ENCODE measurements around the gene APOL2.
"Not testable (repeated sequence)": the region's sequence is repeated elsewhere in the genome, so short reads cannot be mapped to it uniquely, and the experiment has no call there.

Gene APOL2

DNA sequence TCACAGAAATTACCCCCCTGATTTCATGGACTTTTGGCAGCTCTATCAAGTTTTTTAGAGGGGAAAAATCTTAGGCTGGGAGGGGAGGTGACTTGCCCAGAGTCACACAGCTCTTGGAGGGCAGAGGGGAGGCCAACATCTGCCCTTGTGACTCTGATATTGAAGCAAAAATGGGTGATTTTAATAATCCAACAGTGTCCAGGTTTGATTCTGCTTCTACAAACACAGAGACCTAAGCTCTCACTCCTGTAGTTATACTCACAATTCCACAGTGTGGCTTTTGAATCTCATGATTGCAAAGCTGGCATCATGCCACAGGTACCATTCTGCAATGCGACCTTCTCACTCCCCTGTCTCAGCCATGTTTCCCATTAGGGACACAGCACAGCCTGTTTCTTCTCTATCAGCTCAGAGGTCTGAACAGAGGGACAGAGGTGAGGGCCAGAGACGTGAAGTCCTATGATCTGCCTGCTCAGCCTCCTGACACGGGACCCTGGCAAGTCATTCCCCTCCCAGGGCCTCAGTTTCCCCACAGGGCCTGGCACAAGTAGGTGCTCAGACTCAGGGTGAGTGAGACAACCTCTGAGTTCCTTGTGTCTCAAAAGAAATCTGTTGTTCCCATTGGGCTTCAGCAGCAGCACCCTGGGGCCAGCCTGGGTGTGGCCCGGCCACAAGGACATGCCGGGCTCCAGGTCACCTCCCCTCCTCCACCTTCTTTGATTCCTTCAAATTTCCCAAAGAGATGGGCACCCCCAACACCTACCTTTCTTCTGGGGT is 766 bp downstream of the APOL2 start:
- no peak for DNase-seq

DNA sequence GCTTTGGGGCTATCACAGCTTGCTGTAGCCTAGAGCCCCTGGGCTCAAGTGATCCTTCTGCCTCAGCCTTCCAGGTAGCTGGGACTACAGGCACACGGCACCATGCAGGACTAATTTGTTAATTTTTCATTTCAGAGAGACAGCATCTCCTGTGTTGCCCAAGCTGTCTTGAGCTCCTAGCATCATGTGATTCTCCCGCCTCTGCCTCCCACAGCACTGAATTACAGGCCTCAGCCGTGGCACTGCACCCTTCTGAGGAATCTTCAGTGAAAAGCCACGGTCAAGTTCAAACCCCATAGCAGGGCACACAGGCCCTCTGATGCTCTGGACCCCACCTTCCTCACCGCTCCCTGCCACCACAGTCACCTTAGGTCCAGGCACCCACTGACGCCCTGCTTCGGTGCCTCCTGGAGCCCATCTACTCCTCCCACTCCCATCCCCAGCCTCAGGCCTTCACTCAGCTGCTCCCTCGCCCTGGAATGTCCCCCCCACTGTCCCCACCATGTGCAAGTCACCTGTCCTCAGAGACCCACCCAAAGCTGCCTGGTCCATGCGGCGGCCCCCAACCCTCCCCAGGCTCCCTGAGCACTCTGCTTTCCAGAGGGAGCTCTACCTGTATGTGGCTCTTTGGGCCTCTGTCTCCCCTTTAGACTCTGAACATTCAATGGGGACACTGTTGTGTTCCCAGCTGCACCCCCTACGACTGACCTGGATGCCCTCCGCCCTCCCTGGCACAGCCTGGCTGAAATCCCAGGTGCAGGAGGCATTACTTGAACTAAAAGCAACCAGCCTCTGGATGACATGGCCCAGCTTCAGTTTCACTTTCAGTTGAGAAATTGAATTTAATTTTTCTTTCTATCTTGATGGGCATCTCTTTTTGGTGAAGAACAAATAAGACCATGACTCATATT is 1.6 kb downstream of the APOL2 start:
- DNase-seq: no peak

DNA sequence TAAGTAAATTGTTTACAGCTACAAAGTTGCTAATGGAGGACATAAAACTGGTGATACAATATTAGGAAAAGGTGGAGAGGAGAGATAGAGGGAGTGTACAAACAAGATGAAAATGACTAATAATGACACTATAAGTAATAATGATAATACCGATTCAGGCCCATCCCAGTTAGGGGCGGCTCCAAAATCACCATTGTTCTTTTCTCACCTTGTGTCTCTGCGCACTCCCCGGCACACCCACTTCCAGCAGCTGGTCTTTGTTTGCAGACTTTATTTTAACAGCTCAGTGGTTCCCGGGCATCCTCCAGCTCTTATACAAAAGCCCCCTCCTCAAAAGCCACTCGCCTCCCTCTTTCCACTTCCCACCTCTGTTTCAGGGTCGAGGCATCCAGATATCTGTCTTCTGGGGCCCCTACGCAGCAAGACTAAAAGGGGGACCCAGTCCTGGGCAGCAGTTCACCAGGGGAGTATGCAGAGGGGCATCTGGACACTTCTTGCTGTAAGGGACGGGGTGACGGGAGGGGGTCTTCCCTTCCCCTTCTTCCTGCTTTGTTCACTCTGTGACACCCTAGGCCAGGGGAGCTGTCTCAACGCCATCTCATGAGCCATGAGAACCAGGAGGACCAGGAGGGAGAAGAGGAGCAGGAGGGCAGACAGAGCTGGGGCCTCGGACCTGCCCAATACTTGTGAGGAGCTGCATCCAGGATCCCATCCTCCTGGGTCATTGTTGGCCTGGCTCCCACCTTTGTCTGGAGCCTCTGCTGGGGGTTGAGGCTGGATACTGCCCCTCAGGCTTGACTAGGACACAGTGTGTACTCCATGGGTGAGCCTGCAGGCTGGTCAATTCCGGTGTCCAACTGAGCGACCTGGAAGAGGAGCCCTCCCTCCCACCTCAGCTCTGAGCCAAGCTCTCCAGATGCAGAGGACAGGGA is 2.7 kb downstream of the APOL2 start:
- DNase-seq: no peak

DNA sequence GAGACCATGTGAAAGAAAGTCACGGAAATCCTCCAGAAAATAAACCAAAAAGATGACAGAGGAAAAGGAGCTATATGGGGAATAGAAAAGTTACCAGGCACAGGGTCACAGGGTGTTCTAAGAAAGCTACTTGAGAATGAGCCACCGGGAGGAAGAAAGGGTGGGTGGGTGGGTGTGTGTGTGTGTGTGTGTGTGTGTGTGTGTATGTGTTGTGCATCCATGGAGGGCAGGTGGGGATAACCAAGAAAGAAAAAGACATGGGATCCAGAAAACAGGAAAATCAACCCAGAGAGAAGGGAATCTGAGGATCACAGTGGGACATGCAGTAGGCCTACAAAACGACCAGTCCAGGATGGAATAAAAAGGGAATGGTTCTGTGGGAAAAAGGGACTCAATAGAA is 3.7 kb downstream of the APOL2 start:
- no peak for DNase-seq

DNA sequence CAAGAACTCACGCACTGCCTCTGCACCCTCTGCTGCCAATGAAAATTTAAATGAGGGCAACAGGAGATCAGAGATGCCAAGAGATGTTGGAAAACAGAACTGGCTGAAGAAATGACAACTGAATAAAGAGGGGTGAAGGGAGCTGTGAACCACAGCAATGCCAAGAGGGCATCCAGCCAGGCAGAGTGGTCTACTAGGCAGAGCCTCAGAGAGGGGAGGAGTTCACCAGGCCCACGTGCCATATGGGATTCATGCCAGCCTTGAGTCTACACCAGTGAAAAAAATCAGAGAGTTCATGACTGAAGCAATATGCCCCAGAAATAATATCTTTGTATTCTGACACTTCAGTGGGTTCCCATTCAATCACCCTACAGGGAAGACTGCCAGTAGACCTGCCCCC is 4.4 kb downstream of the APOL2 start:
- DNase-seq: no peak

DNA sequence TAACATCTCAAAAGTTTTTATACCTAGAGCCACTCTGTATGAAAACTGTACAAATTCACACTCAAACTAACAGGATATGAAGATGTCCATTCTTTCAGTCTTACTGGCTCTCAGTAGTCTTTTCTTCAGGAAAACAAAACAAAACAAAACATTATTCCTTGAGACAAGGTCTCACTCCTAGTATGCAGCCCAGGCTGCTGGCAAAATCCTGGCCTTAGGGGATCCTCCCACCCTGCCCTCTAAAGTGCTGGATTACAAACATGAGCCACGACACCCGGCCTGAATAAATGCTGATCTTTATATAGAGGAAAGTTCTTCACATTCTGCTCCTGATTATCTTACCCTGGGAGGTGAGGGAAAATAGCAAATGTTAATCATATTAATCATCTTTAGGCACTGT is 5.1 kb downstream of the APOL2 start:
- no peak for DNase-seq

DNA sequence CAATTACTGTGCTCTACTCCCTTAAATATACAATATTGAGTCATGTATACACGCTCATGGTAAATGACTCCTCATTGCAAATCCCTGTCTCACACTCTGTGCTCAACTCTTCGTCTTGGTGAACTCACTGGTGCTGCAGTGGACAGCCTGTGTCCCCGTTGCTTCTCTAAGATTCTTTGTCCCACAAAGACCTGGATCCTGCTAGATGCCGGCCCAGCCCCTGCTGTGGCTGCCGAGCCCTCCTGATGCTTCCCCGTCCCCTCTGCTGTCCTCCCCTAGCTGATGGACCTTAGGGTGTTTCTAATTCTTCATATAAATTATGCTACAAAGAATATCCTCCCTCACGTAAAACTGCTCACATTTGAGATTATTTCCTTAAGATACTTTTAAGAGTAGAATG is 5.5 kb downstream of the APOL2 start:
- DNase-seq: no peak

DNA sequence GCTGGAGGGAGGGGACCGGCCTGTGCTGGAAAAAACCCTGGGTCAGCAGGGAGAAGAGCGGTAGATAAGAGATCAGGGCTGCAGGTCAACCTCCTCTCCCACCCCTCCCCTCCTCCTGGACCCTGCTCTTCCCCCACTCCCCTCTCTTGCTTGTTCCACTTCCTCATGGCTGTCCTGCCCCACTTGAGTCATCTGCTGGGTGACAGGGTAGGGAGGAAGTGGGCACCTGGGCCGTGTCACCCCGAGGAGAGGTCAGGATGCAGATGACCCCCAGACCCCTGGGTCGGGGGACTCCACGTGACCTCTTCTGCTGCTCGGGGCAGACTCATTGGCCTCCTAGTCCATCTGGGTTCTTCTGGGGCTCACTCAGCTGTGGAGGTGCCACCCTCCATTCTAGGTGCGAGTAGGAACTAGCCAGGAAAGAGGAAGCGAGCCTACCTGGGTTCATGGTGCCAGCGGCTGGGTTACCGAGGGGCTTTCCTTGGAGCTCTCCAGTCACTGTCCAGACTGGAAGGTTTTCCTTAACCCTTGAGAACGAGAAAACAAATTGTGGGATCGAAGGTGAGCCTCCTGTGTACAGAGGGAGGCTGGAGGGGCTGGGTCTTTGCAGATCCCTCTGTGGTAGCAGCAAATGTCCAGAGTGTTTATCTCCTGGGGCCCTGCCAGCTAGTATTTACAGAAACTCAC is 6.5 kb downstream of the APOL2 start:
- no peak for DNase-seq

DNA sequence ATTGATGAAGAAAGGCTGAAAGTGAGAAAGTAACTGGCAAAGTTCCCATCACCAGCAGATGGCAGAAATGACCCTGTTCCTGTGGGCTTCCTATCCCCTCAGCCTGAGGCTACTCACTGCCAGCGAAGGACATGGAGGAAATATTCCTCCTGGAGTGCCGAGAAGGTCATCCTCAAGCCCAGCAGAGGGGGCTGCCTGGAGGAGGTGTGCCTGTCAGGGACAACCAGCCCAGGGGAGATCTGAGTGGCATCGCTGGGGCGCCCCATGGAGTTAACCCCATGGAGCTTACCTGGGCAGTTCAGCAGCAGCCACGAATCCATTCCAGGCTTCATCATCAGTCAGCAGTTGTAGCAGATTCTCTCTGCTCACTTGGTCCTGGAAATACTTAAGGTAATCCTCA is 8.3 kb downstream of the APOL2 start:
- not testable (repeated sequence) for DNase-seq

DNA sequence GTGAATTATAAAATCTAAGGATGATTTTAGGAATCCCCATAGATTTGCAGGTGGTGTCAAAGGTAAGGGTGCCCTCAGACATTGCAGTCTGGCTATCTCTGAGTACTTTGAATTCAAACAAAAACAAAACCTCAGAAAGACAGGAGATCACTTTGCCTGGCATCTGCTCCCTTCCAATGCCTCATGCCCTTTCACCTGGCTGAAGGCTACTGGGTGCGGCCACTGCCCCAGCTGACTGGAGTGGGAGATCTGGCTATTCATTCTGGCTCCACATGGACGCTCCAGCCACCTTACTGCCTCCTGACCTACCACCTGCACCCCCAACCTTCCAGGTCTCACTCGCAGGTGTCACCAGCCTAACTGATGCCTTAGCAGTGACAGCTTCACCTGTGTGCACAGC is 9.7 kb downstream of the APOL2 start:
- DNase-seq: not testable (repeated sequence)

DNA sequence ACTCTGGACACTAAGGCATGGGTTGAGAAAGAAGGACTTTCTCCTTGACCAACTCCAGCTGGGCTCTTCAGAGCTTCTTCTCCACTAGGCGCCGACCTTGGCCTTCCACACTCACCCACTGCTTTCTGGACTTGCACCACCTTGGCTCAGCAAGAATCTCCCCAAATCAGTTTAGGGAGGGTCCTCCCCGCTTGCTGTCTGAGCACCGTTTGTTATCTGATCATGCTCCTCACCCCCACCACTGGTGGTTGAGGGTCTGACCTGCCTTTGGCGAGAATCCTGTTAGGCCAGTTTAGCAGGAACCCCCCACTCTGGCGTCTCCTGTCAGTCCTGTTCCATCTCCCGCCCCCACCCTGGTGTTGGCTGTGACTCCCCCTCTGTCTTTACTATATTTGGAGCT is 10.4 kb downstream of the APOL2 start:
- no peak for DNase-seq

DNA sequence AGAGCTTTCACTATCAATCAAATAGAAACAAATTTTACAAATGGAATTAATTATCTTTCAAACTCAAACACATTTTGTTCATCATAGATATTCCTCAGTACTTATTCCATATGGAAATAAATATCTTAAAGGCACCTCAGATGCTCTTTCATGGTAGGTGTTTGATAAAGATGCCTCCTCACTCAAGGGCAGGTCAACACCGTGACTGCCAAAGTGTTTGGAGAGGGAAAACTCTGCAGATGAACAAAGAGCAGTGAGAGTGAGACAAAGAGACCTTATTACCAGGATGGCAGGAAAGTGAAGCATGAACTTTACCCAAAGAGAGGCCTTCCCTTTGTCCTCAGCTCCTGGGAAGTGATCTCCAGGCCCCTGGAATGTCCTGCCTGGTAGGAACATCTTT is 11.0 kb downstream of the APOL2 start:
- DNase-seq: not testable (repeated sequence)

DNA sequence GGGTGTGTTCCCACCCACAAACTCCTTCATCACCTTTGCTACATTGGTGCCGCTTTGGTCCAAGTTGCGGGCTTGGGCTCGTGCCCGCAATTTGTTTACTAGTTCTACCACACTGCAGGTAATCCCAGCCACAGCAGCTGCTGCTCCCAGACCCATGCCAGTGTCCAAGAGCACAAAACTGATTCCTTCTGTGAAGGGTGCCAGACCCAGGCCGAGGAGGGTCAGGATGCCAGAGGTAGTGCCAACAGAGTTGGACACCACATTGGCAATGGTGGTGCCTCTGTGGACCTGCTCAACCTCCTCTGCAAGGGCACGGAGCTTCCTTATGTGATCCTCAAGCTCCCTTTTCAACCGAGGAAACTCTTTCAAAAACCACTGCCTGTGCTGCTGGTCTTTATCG is 11.5 kb downstream of the APOL2 start:
- DNase-seq: no peak

DNA sequence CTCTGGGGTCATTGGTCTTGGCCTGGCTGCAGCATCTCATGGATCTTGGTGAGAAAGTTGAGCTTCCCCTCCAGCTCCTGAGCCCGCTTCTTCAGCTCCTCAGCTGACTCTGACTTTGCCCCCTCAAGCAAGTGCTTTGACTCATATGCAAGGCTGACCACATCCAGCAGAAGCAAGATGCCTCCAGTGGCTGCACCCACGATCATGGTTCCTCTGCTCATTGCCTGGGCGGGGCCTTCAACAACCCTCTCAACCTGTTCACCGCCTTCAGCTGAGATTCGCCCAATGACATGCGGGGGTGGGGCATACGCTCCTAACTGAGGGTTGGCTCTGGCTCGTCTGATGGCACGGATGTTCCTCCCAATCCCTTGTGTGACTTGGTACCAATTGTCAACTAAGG is 11.9 kb downstream of the APOL2 start:
- DNase-seq: no peak

DNA sequence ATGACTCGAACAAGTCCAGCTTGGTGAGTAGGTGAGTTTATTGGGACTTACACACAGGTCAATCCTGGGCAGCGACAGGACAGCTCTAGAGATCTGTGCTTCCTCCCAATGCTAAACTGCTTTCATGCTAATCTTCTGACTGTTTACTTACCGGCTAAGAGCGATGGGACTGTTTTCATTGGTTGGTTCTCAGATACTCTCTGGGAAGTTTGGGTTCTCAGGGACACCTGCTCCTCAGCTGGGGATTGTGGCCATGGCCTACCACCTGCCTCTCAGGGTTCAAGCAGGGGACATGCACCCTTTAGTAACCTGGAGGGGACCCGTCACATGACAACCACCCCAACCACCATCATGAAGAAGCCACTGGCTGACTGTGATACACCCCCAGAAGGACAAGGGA is 13.1 kb downstream of the APOL2 start:
- DNase-seq: no peak

DNA sequence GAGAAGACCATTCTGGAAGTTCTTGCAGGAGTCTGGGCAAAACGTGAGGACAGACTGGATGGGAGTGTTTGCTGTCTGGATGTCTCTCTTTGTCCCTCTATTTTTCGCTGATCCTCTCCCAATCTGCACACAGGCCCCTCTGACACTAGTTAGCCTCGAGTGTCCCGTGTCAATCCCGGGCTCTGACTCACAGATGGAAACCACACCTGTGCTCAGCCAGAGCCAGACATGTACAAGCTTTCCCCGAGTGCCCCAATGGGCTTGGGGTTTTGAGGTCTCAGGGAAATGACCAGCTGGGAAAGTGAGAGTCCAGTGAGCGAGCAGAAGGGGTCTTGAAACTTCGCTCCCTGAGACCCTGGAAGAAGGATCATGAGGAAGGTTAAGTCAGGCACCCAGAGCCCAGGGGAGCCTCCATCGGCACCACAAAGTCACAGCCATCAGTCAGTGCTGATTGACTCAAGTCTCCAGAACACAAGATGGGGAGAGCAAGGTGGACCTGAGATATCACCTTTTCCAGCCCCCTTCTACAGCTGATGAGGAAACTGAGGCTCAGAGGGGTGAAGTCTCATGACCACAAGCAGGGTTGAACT is 13.9 kb downstream of the APOL2 start:
- no peak for DNase-seq

DNA sequence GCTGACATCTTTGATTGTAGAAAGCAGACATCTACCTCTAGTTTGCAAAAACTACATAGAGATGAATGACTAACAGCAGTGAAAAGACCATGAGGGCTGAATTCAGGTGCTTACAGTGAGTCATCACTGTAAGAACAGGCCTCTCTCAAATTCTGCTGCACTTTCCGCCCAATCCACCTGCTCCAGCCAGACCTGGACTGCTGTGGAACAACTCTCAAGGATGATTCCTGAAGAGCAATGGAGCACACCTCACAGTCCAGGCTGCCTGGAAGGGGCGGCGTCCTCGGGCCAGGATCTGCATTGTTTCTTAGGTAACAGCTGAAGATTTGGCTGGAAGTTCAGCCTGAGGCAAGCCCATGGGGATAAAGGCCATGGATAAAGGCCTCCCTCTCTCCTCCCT is 15.1 kb downstream of the APOL2 start:
- DNase-seq: no peak

DNA sequence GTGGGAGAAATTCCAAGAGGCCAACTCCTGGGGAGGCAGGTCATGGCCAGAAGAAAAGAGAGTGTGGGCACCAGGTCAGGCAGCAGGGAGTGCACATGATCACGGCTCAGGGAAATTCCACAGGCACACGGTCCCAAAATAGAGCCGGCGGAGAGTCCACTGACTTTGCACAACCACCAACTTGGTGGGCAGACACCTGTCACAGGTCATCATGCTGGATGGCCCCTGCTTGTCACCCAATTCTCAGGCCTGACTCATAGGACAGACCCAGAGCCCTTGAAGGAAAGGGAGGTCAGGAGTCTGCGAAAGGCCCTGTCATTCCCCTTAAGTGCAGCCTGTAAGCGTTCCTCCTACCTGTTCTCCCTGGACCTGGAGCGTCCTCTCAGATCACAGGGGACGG is 15.8 kb downstream of the APOL2 start:
- DNase-seq: no peak

DNA sequence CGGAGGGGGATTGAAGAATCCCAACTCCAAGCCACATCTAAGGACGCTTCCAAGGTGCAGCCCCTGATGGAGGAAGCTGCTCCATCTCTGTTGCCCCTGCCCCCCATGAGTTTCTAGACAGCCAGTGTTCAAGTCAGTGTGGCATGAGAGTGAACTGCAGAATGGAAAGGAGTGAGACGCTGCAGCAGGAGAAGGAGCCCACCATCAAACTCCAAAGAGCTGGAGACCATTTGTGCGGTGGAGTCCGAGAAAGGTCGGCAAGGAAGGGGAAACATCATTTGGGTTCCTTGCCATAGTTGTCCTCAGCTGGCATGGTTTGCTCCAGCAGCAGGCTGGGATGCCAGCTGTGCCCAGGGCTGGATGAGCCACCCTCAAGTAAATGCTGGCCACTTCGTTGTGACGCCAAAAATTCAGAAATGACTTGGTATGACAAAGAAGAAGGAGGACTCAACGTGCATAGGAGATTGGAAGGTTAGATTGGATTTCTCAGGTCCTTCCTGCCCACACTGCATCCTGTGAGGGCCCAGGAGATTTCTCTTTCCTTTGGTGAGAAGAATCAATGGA is 16.4 kb downstream of the APOL2 start:
- DNase-seq: no peak

DNA sequence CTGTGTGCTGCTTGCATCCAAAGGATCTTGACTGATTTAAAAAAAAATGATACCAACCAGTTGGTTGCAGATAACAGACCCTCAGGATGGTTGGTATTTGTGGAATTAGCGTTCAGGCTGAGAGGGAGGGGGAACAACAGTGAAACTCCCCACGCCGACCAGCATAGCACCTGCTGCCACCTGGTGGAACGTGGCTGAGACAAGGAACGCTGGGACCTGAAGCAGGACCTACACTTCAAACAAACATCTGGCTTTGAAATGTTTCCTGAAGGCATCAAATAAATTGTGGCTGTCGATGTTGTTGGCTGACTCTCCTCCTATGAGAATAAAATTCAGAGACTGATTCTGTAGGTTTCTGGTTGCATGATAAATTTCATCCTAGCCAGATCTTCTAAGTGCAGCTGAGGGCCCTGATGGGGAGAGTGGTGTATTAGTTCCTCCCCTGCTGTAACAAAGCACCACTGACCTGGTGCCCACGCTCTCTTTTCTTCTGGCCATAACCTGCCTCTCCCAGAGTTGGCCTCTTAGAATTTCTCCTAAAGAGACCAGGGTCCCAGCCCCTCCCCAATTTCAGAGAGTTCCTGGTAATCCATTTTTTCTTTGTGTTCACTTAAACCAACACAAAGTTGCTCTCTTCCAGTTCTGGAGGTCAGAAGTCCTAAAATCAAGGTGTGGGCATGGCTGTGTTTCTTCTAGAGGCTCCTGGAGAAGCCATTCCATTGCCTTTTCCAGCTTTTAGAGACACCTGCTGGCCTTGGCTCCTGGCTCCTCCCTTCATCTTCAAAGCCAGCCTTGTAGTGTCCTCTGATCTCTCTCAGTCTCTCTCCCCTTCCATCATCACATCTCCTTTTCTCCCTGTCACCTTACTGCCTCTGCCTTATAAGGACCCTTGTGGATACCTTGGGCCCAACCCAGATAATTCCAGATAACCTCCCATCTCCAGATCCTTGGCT is 17.3 kb downstream of the APOL2 start:
- peak in 2 of 4 experiments; percentile 6 to 38 for DNase-seq
